ENCODE data around the gene HSD17B13. TPM values are rescaled to one million over a fixed set of nuclear protein-coding genes. Genes with fewer than 3 reads are reported as not detected.

HSD17B13 gene
- total RNA-seq, 1 experiment from 2014 or later: not detected

DNA sequence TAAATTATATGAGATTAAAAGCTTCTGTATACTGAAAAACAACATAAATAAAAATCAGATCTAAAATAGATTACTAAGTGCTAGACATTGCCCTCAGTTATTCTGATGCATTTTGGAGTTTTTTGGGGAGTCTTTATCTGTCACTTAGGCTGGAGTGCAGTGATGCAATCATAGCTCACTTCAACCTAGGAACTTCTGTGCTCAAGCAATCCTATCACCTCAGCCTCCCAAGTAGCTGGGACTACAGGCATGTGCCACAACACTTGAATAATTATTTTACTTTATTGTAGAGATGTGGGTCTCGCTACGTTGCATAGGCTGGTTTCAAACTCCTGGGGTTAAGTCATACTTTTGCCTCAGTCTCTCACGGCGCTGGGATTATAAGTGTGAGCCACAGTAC lies 36.6 kb upstream of the HSD17B13 start (continued):
- TF ChIP-seq HMGXB4 (CRISPR knock-in tag; IDR thresholded peaks at IDR 0.05): no peak
- TF ChIP-seq ZNF671 (CRISPR knock-in tag; IDR thresholded peaks at IDR 0.05): no peak
- no peak for TF ChIP-seq TCF7 (CRISPR knock-in tag; IDR thresholded peaks at IDR 0.05; ENCODE audit: low read depth)

GRCh38 chr4:87356832-87357526 lies 34.3 kb upstream of the HSD17B13 start:
- CTCF ChIA-PET: interaction anchor here (0.7 to 1.3 kb wide), 2 partner anchors 481 to 760 kb away, joined by 4 read pairs; no protein-coding TSS in a partner anchor
- peaks cover 16% of the 10 kb centered on the region for H3K4me1 Mint-ChIP-seq
- no peaks in the 10 kb centered on the region for H3K27me3 Mint-ChIP-seq (ENCODE audit: low read depth)
- DNase-seq (ENCODE audit: low spot score) (no peak), ATAC-seq (no peak)
- no peak overlapping the region for H3K4me3 Mint-ChIP-seq
- peak overlapping the region; percentile 80 for H3K27ac Mint-ChIP-seq
- TF ChIP-seq, protein P1, sequence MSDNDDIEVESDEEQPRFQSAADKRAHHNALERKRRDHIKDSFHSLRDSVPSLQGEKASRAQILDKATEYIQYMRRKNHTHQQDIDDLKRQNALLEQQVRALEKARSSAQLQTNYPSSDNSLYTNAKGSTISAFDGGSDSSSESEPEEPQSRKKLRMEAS (CRISPR knock-in tag; IDR thresholded peaks at IDR 0.05): no peak
- TF ChIP-seq NFE2L1 (CRISPR knock-in tag; IDR thresholded peaks at IDR 0.05) (no peak), HMGA2 (CRISPR knock-in tag; IDR thresholded peaks at IDR 0.05) (no peak), ESRRA (CRISPR knock-in tag; IDR thresholded peaks at IDR 0.05; ENCODE audit: borderline replicate concordance) (no peak), MXD4 (CRISPR knock-in tag; IDR thresholded peaks at IDR 0.05; ENCODE audit: borderline replicate concordance) (no peak), CREM (CRISPR knock-in tag; IDR thresholded peaks at IDR 0.05) (no peak), PRRX2 (CRISPR knock-in tag; IDR thresholded peaks at IDR 0.05) (no peak), USF2 (CRISPR knock-in tag; IDR thresholded peaks at IDR 0.05) (no peak), RORB (CRISPR knock-in tag; IDR thresholded peaks at IDR 0.05) (no peak), EMX1 (CRISPR knock-in tag; IDR thresholded peaks at IDR 0.05) (no peak), ATF2 (CRISPR knock-in tag; IDR thresholded peaks at IDR 0.05; ENCODE audit: borderline replicate concordance, low read depth) (no peak)
- POLR2A ChIA-PET: no interaction called here
- peaks cover 11% of the 10 kb centered on the region for H3K36me3 Mint-ChIP-seq
- H3K9me3 Mint-ChIP-seq: 0 out of 2 replicates have a peak, but pooled peaks cover 3% of the 10 kb centered on the region

GRCh38 chr4:87354168-87355102 lies 31.8 kb upstream of the HSD17B13 start:
- no peak overlapping the region for H3K27ac Mint-ChIP-seq
- H3K36me3 Mint-ChIP-seq: peaks cover 9% of the 10 kb centered on the region
- DNase-seq (ENCODE audit: low spot score) (no peak), ATAC-seq (no peak)
- ChIA-PET CTCF (interaction anchor here (0.6 to 2.3 kb wide), 14 partner anchors 9 to 631 kb away, joined by 3 to 21 read pairs (median 4); partner anchors contain the start of genes HSD17B11 and NUDT9), POLR2A (no interaction called here)
- H3K9me3 Mint-ChIP-seq: 0 out of 2 replicates have a peak, but pooled peaks cover 3% of the 10 kb centered on the region
- H3K27me3 Mint-ChIP-seq (ENCODE audit: low read depth): no peaks in the 10 kb centered on the region
- H3K4me3 Mint-ChIP-seq: no peak overlapping the region
- H3K4me1 Mint-ChIP-seq: peaks cover 16% of the 10 kb centered on the region
- TF ChIP-seq, protein P2, sequence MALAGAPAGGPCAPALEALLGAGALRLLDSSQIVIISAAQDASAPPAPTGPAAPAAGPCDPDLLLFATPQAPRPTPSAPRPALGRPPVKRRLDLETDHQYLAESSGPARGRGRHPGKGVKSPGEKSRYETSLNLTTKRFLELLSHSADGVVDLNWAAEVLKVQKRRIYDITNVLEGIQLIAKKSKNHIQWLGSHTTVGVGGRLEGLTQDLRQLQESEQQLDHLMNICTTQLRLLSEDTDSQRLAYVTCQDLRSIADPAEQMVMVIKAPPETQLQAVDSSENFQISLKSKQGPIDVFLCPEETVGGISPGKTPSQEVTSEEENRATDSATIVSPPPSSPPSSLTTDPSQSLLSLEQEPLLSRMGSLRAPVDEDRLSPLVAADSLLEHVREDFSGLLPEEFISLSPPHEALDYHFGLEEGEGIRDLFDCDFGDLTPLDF (CRISPR knock-in tag; IDR thresholded peaks at IDR 0.05): no peak
- TF ChIP-seq, protein P3, sequence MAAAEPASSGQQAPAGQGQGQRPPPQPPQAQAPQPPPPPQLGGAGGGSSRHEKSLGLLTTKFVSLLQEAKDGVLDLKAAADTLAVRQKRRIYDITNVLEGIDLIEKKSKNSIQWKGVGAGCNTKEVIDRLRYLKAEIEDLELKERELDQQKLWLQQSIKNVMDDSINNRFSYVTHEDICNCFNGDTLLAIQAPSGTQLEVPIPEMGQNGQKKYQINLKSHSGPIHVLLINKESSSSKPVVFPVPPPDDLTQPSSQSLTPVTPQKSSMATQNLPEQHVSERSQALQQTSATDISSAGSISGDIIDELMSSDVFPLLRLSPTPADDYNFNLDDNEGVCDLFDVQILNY (CRISPR knock-in tag; IDR thresholded peaks at IDR 0.05): no peak
- no peak for TF ChIP-seq FOXJ3 (CRISPR knock-in tag; IDR thresholded peaks at IDR 0.05; ENCODE audit: borderline replicate concordance)
- TF ChIP-seq ZNF671 (CRISPR knock-in tag; IDR thresholded peaks at IDR 0.05): no peak
- TF ChIP-seq, protein P4, sequence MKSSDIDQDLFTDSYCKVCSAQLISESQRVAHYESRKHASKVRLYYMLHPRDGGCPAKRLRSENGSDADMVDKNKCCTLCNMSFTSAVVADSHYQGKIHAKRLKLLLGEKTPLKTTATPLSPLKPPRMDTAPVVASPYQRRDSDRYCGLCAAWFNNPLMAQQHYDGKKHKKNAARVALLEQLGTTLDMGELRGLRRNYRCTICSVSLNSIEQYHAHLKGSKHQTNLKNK (CRISPR knock-in tag; IDR thresholded peaks at IDR 0.05): no peak
- no peak for TF ChIP-seq MXD4 (CRISPR knock-in tag; IDR thresholded peaks at IDR 0.05; ENCODE audit: borderline replicate concordance)
- TF ChIP-seq ZNF219 (CRISPR knock-in tag; IDR thresholded peaks at IDR 0.05; ENCODE audit: borderline replicate concordance): no peak
- TF ChIP-seq, protein P5, sequence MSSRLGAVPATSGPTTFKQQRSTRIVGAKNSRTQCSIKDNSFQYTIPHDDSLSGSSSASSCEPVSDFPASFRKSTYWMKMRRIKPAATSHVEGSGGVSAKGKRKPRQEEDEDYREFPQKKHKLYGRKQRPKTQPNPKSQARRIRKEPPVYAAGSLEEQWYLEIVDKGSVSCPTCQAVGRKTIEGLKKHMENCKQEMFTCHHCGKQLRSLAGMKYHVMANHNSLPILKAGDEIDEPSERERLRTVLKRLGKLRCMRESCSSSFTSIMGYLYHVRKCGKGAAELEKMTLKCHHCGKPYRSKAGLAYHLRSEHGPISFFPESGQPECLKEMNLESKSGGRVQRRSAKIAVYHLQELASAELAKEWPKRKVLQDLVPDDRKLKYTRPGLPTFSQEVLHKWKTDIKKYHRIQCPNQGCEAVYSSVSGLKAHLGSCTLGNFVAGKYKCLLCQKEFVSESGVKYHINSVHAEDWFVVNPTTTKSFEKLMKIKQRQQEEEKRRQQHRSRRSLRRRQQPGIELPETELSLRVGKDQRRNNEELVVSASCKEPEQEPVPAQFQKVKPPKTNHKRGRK (CRISPR knock-in tag; IDR thresholded peaks at IDR 0.05; ENCODE audit: borderline replicate concordance): no peak
- no peak for TF ChIP-seq SP1 (CRISPR knock-in tag; conservative IDR thresholded peaks at IDR 0.05)
- TF ChIP-seq FOXK1 (CRISPR knock-in tag; IDR thresholded peaks at IDR 0.05): no peak
- no peak for TF ChIP-seq ZNF138 (CRISPR knock-in tag; conservative IDR thresholded peaks at IDR 0.05)

All from WTC11 (cell line).